MCF 10A (cell line): ENCODE results near the gene GALNT15. TPM values are rescaled to one million over a fixed set of nuclear protein-coding genes. Genes with fewer than 3 reads are reported as not detected.
A peak's percentile ranks its signal among the peaks of the same experiment; 100 is the strongest.

Source experiments
- BruUV-seq: library from RNA; stranded (reverse); fragments of 400-500 nt; replicated peaks from 2 replicates; lab custom pipeline; 2021; lab: Mats Ljungman, UMichigan
- CTCF ChIA-PET: fragments of 300-600 bp; sonication (Branson Sonifier 250); formaldehyde crosslinking; extraction: SDS; loops from one replicate; lab custom pipeline; 2021; ENCODE audit warnings: antibody characterized with exemption, inconsistent platforms; lab: Yijun Ruan, JAX
- POLR2A ChIA-PET: fragments of 300-600, 350-650 bp; sonication (Branson Sonifier 250); formaldehyde crosslinking; extraction: SDS; loops from one replicate; lab custom pipeline; 2020; ENCODE audit warnings: antibody characterized with exemption, inconsistent platforms; lab: Yijun Ruan, JAX
- DNase-seq: peaks from one replicate; pipeline ENCODE4 v3.0.0-alpha.2; 2018; ENCODE audit not compliant: unreplicated experiment
- H3K27ac Mint-ChIP-seq: one replicate; pipeline ENCODE4 v1.8.0; 2022; ENCODE audit warnings: mild to moderate bottlenecking, low read depth, mixed read lengths; ENCODE audit not compliant: unreplicated experiment
- H3K27me3 Mint-ChIP-seq: one replicate; pipeline ENCODE4 v1.8.0; 2022; ENCODE audit warnings: mixed read lengths; ENCODE audit not compliant: insufficient read depth, unreplicated experiment
- H3K36me3 Mint-ChIP-seq: one replicate; pipeline ENCODE4 v1.8.0; 2022; ENCODE audit warnings: mild to moderate bottlenecking, moderate library complexity, mixed read lengths; ENCODE audit not compliant: insufficient read depth, unreplicated experiment
- H3K4me1 Mint-ChIP-seq: one replicate; pipeline ENCODE4 v1.8.0; 2022; ENCODE audit warnings: mixed read lengths; ENCODE audit not compliant: insufficient read depth, unreplicated experiment
- H3K4me3 Mint-ChIP-seq: one replicate; pipeline ENCODE4 v1.8.0; 2022; ENCODE audit warnings: mild to moderate bottlenecking, moderate library complexity, mixed read lengths; ENCODE audit not compliant: unreplicated experiment
- H3K9me3 Mint-ChIP-seq: one replicate; pipeline ENCODE4 v1.8.0; 2022; ENCODE audit warnings: mixed read lengths; ENCODE audit not compliant: unreplicated experiment
- intact Hi-C: fragments of 100-400 bp; cut with micrococcal nuclease; formaldehyde crosslinking; loops from 2 replicates; pipeline ENCODE4 v1.14.1; 2022
- total RNA-seq: library from RNA; stranded (reverse); gene quantifications from 2 replicates; pipeline ENCODE4 v1.2.3, GENCODE V29; 2022
- TF ChIP-seq, protein P1 (sequence below): fragments of 200-600 bp; IDR thresholded peaks from one replicate; pipeline ENCODE4 v1.8.0; 2022; ENCODE audit warnings: antibody characterized with exemption, mild to moderate bottlenecking; ENCODE audit not compliant: unreplicated experiment

Gene GALNT15
- total RNA-seq, 1 experiment from 2014 or later = 3.0 TPM

- intact Hi-C loops = no loop called here
- POLR2A ChIA-PET = interaction anchor here (0.6 to 4.4 kb wide), 6 partner anchors 8 to 484 kb away, joined by 3 to 47 read pairs (median 4); partner anchors contain the start of genes ANKRD28, DPH3 and OXNAD1
- Mint-ChIP-seq H3K4me3 (no peak overlapping the region), H3K36me3 (no peaks in the 10 kb centered on the region), H3K4me1 (peaks cover 39% of the 10 kb centered on the region), H3K27ac (no peak overlapping the region), H3K9me3 (no peaks in the 10 kb centered on the region), H3K27me3 (no peaks in the 10 kb centered on the region)
- DNase-seq = no peak
- CTCF ChIA-PET = interaction anchor here (0.7 to 3.0 kb wide), 4 partner anchors 7 to 204 kb away, joined by 3 to 27 read pairs (median 4); no protein-coding TSS in a partner anchor
- no TSS peak for BruUV-seq
- TF ChIP-seq, protein P1, sequence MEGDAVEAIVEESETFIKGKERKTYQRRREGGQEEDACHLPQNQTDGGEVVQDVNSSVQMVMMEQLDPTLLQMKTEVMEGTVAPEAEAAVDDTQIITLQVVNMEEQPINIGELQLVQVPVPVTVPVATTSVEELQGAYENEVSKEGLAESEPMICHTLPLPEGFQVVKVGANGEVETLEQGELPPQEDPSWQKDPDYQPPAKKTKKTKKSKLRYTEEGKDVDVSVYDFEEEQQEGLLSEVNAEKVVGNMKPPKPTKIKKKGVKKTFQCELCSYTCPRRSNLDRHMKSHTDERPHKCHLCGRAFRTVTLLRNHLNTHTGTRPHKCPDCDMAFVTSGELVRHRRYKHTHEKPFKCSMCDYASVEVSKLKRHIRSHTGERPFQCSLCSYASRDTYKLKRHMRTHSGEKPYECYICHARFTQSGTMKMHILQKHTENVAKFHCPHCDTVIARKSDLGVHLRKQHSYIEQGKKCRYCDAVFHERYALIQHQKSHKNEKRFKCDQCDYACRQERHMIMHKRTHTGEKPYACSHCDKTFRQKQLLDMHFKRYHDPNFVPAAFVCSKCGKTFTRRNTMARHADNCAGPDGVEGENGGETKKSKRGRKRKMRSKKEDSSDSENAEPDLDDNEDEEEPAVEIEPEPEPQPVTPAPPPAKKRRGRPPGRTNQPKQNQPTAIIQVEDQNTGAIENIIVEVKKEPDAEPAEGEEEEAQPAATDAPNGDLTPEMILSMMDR = no peak
Measured at GRCh38 chr3:16251316-16252085, 77.0 kb downstream of the GALNT15 start.

GRCh38 chr3:16252243-16252978, 77.9 kb downstream of the GALNT15 start:
- ChIA-PET POLR2A (interaction anchor here (0.7 to 4.4 kb wide), 6 partner anchors 9 to 642 kb away, joined by 3 to 47 read pairs (median 4); partner anchors contain the start of genes ANKRD28, DPH3 and OXNAD1), CTCF (interaction anchor here (0.6 to 3.0 kb wide), 9 partner anchors 8 to 299 kb away, joined by 3 to 27 read pairs (median 4); no protein-coding TSS in a partner anchor)
- Mint-ChIP-seq H3K36me3 (no peaks in the 10 kb centered on the region), H3K4me1 (peaks cover 30% of the 10 kb centered on the region), H3K9me3 (no peaks in the 10 kb centered on the region), H3K4me3 (no peak overlapping the region), H3K27ac (peak overlapping the region; percentile 35), H3K27me3 (no peaks in the 10 kb centered on the region)
- TF ChIP-seq, protein P1 = no peak
- intact Hi-C loops = no loop called here
- BruUV-seq = no TSS peak
- no peak for DNase-seq

GRCh38 chr3:16252988-16253387, 78.5 kb downstream of the GALNT15 start:
- ChIA-PET CTCF (interaction anchor here (0.6 to 3.0 kb wide), 6 partner anchors 9 to 476 kb away, joined by 3 to 27 read pairs (median 4); no protein-coding TSS in a partner anchor), POLR2A (interaction anchor here (0.5 to 4.4 kb wide), 8 partner anchors 9 to 642 kb away, joined by 3 to 47 read pairs (median 4); partner anchors contain the start of genes DPH3 and OXNAD1)
- BruUV-seq = no TSS peak
- DNase-seq = no peak
- H3K27ac Mint-ChIP-seq = no peak overlapping the region
- H3K36me3 Mint-ChIP-seq = no peaks in the 10 kb centered on the region
- intact Hi-C loops = no loop called here
- H3K4me1 Mint-ChIP-seq = peaks cover 26% of the 10 kb centered on the region
- no peak overlapping the region for H3K4me3 Mint-ChIP-seq
- H3K9me3 Mint-ChIP-seq = no peaks in the 10 kb centered on the region
- TF ChIP-seq, protein P1 = no peak
- no peaks in the 10 kb centered on the region for H3K27me3 Mint-ChIP-seq
